NCI-H2029 treated with DMSO at 0.1 percent for 48 hours (cell line): ENCODE data around the gene FES.
A peak's percentile ranks its signal among the peaks of the same experiment; 100 is the strongest.

Experiments used
- DNase-seq: peaks from one replicate; lab custom pipeline; 2025; lab: John Stamatoyannopoulos, UW

The FES gene

DNA sequence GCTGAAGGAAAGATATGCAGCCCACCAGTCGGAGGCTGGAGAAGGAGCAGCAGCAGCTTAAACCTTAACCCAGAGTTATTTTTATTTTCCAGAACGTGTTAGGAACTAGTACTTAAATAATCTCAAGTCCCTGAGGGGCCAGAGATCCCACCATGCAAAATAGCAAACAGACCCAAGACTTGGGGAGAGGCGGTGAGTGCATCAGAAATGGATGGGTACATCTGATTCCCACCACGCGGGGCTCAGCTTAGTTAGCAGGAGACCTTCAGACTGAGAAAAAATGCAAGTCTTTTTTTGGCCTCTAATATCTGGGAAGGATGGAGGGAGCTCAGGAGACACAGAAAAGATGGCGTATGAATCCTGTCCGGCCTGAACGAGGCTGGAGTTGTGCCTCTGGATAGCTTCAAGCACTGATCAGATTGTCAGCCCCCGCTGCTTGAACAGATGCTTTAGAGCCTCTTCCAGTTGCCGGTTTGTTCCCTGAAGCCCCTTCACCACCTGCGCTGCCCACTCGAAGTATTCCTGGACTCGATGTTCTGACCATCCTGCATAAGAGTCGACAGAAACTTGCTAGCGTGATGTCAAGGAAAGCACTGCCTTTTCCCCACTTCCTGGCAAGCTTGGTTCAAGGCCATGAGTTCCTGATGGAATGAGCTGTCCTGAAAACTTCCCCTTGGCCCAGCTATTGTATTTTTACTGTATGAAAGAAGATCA is 46.7 kb downstream of the FES start:
- no peak for DNase-seq

DNA sequence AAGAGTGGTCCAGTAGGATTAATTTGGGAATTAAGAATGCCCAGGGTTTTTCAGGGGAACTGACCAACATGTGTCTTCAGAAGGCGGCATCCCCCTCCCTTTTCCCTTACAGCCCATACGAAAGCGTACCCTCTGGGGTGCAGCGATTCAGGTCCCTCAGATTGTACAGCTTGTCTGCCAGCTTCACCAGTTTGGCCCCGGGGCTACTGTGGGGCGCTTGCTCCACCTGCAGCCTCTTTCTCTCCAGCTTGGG is 47.2 kb downstream of the FES start:
- no peak for DNase-seq

DNA sequence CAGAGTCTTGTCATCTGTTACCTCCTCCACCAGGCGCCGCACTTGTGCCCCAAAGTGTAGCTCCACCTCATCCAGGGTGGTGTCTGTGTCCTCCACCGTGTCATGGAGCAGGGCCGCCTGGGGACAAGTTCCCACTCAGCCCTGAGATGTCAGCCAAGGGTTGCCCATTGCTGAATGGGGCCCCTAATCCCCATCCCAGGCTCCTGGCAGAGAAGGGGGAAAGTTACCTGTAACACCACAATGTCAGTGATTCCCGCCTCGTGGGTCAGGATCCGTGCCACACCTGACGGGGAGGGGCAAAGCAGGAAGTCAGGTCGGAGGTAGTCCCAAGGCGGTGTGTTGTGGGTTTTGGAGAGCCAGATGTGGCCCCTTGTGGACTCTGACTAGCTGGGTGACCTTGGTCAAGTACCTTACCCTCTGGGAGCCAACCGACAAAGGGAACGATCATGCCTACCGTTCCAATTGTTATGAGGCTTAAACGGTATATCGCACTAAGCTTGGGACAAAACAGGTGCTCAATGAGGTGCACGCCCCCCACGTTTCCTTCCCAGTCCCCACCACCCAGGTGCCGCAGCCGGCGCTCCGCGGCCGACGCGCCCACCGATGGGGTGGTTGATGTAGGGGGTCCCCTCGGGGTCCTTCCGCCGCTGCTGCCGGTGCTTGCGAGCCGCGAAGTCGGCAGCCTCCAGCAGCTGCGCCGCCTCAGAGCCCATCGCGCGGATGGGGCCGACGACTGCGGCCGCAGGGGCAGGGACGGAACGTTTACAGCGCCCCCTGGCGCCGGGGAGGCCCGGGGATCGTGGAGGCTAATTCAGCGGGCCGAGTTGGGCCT is 47.7 kb downstream of the FES start, which contains the start of gene HDDC3:
Gene HDDC3, minus strand, starts transcription at position 722 of the 832 bp plus-strand sequence. Its CDS starts 9 bp downstream, at position 713.
- DNase-seq = no peak

DNA sequence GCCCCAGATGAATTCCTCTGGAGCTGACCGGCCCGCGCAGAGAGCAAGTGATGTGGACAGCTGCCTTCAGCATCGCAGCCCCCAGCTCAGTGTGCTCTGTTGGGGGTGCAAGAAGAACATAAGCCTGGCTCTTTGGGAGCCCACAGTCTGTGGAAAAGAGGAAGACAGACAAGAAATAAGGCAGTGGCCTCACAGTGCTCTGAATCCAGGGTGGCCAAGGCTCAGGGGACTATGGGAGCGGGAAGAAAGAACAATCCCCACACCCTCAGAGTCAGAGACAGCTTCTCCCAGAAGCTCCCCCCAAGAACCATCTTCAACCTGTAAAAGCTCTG is 48.3 kb downstream of the FES start:
- DNase-seq = no peak

DNA sequence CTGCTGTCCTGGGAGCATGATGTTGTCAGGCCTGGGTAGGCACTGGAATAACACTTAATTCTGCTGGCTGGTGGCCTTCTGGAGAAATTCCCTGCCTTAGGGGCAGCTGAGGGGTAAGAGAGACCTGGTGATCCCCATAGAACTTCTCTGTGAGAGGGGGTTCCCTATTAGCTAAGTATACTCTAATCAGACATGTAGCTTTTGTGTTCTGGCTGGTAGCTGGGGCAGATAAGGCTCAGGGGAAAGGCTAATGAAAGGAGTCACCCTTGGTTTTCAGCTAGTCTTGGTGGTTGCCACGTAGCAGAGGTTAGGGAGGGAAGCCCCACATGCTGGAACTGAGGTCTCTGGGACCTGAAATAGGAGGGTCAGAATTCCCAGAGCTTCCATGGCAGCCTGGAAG is 49.0 kb downstream of the FES start:
- no peak for DNase-seq

DNA sequence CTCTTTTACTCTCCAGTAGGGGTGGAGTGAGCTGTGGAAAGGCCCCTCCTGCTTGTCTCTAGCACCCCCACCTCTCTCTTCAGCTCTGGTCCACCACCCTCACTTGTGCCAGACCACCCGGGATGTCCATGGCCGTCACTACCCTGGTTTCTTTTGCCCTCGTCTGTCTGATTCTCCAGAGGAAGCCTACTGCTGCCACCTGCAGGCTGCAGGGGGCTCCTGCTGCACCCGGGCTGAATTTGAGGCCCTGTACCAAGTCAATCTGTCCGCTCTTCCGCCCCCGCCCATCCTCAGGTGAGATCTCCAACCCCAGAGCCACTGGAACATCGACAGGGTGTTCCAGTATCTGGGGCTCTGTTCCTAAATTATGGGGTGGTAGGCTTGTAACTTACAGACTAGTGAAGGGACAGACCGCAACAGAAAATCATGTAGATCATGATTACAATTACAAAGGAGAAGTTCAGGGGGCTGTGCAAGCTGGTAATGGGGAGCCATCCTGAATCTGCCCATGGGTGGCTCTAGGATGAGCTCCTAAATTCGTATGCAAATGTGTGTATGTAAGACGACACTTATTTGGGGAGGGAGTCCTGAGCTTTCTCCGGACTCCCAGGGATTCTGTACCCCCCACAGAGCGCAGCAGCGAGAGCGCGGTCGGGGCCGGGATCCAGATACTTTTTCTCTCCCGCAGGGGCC is 50.1 kb downstream of the FES start:
- DNase-seq = peak; percentile 42

DNA sequence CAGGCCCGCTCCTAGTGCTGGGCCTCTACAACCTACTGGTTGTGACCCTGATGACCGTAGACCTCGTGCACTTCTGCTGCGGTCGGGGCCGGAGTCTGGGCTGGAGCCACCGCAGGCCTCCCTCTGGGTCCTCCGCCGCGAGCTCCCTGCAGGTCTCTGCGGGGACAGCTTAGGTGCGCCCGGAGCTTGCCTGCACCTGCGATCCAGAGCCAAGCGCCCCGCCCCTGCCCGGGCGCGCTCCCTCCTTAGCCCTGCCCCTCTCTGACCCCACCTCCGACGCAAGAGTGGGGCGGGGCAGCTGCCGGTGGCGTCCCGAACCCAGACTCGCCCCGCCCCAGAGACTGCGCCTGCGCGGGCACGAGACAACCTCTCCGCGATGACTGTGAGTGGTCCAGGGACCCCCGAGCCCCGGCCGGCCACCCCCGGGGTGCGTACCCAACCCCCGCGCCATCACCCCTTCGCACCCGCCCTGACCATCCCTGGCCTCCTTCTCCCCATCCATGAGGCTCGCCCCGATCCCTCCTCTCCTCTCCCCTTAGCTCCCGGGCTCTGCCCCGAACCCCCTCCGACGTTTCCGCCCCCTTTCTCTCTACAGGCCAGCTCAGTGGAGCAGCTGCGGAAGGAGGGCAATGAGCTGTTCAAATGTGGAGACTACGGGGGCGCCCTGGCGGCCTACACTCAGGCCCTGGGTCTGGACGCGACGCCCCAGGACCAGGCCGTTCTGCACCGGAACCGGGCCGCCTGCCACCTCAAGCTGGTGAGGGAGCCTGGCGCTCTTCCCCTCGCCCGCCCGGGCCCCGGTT is 50.8 kb downstream of the FES start, which contains the start of gene UNC45A:
Gene UNC45A, plus strand, starts transcription at position 337 of the 803 bp plus-strand sequence. Its CDS starts 40 bp downstream, at position 377.
- DNase-seq = peak; percentile 17

DNA sequence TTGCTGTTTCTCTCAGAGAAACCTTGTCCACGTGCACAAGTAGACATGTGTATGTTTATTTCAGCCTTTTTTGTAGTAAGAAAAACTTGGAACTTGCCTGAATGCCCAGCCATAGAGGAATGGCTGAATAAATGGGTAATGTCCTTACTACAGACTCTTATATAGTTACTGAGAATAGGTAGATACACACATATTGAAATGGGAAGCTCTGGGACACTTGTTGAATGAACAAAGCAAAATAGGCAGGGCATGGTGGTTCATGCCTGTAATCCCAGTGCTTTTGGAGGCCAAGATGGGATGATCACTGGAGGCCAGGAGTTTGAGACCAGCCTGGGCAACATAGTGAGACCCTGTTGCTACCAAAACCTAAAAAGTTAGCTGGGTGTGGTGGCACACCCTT is 52.5 kb downstream of the FES start:
- no peak for DNase-seq

DNA sequence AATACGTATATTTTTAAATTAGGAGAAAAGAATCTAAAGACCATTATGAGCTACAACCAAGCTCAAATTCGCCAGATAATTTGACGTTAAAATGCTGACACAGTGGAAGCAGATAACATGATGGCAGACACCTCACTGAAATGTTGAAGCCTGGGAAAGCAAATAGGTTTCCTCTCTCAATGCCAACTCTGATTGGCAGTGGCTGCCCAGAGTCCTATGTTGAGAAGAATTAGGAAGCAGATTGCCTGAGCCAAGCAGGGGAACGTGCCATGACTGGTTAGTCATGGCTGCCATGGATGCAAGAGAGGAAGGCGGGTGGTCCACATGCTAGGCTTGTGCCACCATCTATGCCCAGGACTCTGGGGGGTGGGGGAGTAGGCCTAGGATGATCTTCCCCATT is 54.0 kb downstream of the FES start:
- no peak for DNase-seq

DNA sequence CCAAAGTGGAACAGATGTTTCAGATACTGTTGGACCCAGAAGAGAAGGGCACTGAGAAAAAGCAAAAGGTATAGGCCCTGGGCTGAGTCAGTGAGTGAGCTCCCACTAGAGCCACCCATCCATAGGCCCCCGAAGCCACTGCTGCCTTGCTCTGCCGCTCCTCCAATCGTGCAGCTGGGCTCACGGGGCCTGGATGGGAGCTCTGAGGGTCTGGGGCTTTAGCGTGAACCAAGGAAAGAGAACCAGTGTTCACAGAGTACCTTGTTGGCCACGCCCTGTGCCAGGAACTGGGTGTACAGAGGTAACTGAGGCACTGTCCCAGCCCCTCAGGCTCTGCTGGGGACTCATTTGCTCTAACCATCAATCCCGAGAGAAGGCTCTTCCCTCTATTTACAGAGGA is 55.5 kb downstream of the FES start:
- no peak for DNase-seq

DNA sequence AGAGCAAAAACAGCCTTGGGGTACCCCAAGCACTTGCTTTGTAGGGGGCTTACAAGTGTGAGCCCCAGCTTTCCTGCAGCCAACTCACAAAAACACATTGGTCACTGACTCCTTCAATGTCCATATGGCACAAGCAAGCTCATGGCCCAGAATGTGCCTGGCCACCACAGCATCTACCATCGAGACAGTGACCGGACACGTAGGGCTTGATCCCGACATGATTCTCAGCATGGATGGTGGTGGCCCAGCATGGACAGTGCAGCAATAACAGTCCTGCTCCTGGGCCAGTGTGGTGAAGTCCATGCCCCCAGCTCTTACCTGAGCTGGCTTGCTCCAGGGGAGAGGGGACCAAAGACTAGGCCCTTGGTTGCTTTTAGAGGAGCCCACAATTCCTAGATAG is 56.7 kb downstream of the FES start:
- DNase-seq = no peak

DNA sequence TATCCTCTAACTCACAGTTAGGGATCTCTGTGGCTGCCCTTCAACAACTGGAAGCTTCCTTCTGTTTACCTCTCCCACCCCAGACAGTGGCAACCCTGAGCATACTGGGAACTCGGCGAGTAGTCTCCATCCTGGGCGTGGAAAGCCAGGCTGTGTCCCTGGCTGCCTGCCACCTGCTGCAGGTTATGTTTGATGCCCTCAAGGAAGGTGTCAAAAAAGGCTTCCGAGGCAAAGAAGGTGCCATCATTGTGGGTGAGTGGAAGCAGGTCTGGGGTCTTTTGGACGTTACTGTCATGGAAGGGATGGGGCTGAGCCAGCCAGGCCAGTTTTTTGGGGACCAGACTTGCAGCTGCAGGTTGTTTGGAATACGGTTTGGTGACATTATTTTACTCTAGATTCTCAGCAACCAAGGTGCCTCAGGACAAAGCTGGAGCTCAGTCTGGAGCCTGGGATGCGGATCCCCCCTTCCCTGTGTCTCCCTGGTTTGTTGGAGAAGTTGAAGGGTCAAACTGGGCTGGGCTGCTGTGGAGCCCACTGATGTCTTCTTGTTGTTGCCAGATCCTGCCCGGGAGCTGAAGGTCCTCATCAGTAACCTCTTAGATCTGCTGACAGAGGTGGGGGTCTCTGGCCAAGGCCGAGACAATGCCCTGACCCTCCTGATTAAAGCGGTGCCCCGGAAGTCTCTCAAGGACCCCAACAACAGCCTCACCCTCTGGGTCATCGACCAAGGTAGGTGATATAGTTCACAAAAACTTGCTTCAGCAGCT is 58.2 kb downstream of the FES start:
- no peak for DNase-seq

DNA sequence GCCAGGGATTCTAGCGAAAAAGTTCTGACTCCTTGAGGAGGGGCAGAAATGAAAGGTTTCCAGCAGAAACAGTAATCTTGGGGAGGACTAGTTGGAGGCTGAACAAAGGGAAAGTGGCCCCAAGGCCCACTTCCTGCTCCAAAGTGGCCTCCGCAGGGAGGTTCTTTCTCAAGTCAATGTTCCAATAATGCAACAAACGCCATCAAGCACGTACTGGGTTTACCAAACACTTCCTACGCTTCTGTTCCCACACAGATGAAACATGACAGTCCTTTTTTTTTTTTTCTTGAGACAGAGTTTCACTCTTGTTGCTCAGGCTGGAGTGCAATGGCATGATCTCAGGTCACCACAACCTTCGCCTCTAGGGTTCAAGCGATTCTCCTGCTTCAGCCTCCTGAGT is 60.8 kb downstream of the FES start:
- DNase-seq = no peak
